ENCODE measurements around the gene MYO19.
"Not testable (repeated sequence)": the region's sequence is repeated elsewhere in the genome, so short reads cannot be mapped to it uniquely, and the experiment has no call there.

The MYO19 gene

GRCh38 chr17:36452888-36453287, 81.8 kb downstream of the MYO19 start:
- H3K4me3 ChIP-seq (ENCODE audit: low read depth in 1 of 2, low read length in 2 of 2); H3K9ac ChIP-seq (ENCODE audit: low read depth in 1 of 2, low read length in 2 of 2); H3K27ac ChIP-seq (ENCODE audit: low read depth, low read length); H3K27me3 ChIP-seq (ENCODE audit: control insufficient read depth in 1 of 2, insufficient read depth in 2 of 2, low read length in 2 of 2); H3K4me1 ChIP-seq (ENCODE audit: control insufficient read depth in 1 of 2, insufficient read depth in 2 of 2, low read length in 2 of 2); H3K36me3 ChIP-seq (ENCODE audit: control insufficient read depth in 1 of 2, insufficient read depth in 2 of 2, low read length in 2 of 2); H3K9me3 ChIP-seq (ENCODE audit: control insufficient read depth in 1 of 2, low read length in 2 of 2): not testable (repeated sequence)

GRCh38 chr17:36449997-36450396, 84.7 kb downstream of the MYO19 start:
- H3K9me3 ChIP-seq (ENCODE audit: control insufficient read depth in 1 of 2, low read length in 2 of 2); H3K9ac ChIP-seq (ENCODE audit: low read depth in 1 of 2, low read length in 2 of 2); H3K4me1 ChIP-seq (ENCODE audit: control insufficient read depth in 1 of 2, insufficient read depth in 2 of 2, low read length in 2 of 2); H3K36me3 ChIP-seq (ENCODE audit: control insufficient read depth in 1 of 2, insufficient read depth in 2 of 2, low read length in 2 of 2); H3K27me3 ChIP-seq (ENCODE audit: control insufficient read depth in 1 of 2, insufficient read depth in 2 of 2, low read length in 2 of 2); H3K27ac ChIP-seq (ENCODE audit: low read depth, low read length); H3K4me3 ChIP-seq (ENCODE audit: low read depth in 1 of 2, low read length in 2 of 2): not testable (repeated sequence)
